ENCODE data around the gene IRF7. TPM values are rescaled to one million over a fixed set of nuclear protein-coding genes. Genes with fewer than 3 reads are reported as not detected.

The IRF7 gene
- total RNA-seq, 1 experiment from 2014 or later = 15.2 TPM

- Histone ChIP-seq H3K9ac (ENCODE audit: low read length) (no peak overlapping the region), H3K27me3 (ENCODE audit: insufficient read depth, low read length) (no peaks in the 10 kb centered on the region), H3K27ac (ENCODE audit: low read depth, low read length) (no peak overlapping the region; the same call in 1 of the 2 replicates), H3K9me3 (ENCODE audit: control insufficient read depth in 1 of 2, insufficient read depth in 1 of 2, low read depth in 1 of 2, low read length in 2 of 2) (no peaks in the 10 kb centered on the region), H3K4me1 (ENCODE audit: control insufficient read depth in 1 of 2, insufficient read depth in 2 of 2, low read length in 2 of 2) (no peaks in the 10 kb centered on the region), H4K20me1 (ENCODE audit: insufficient read depth) (no peaks in the 10 kb centered on the region), H2AFZ (ENCODE audit: low read depth, low read length, poor library complexity, severe bottlenecking) (no peak overlapping the region), H3K36me3 (ENCODE audit: control insufficient read depth in 1 of 2, insufficient read depth in 2 of 2, low read length in 2 of 2) (peaks cover 49 to 51% of the 10 kb centered on the region in 2 experiments; a peak in 3 of 4 replicates), H3K79me2 (ENCODE audit: insufficient read depth, low read length) (peaks cover 31% of the 10 kb centered on the region; the same call in 1 of the 2 replicates), H3K4me2 (ENCODE audit: low read length) (no peak overlapping the region), H3K9me2 (ENCODE audit: insufficient read depth) (no peaks in the 10 kb centered on the region), H3K4me3 (replicated peaks in 1 of 2; ENCODE audit: low read depth in 1 of 2, low read length in 2 of 2) (no peak overlapping the region)
- DNase-seq (ENCODE audit: low read depth, low spot score) (no peak), ATAC-seq (no peak)
- POLR2A ChIA-PET = no interaction called here
- CTCF ChIA-PET = no interaction called here
- RAD21 ChIA-PET (ENCODE audit: low non-redundant PET in 1 of 2, low total read pairs in 2 of 2, uncharacterized antibody in 2 of 2, unreplicated experiment in 2 of 2) = no interaction called here
- no TSS peak for BruUV-seq (replicated peaks)
- TF ChIP-seq ELF1 (IDR thresholded peaks at IDR 0.05; ENCODE audit: borderline replicate concordance, low read depth) (no peak), SRF (IDR thresholded peaks at IDR 0.05; ENCODE audit: low read depth) (no peak), EZH2 (IDR thresholded peaks at IDR 0.05) (no peak), SP1 (IDR thresholded peaks at IDR 0.05; ENCODE audit: low read depth) (no peak), REST (IDR thresholded peaks at IDR 0.05; ENCODE audit: low read depth) (no peak), ZNF274 (IDR thresholded peaks at IDR 0.05; ENCODE audit: low read depth, low read length) (no peak), TCF7L2 (IDR thresholded peaks at IDR 0.05; ENCODE audit: borderline replicate concordance, extremely low read depth, insufficient read depth, insufficient read length) (no peak), CTCF (IDR thresholded peaks at IDR 0.05 in 2 of 3, conservative IDR thresholded peaks at IDR 0.05 in 1 of 3; ENCODE audit: borderline replicate concordance in 1 of 3, insufficient read depth in 1 of 3, low read depth in 2 of 3, low read length in 2 of 3) (no peak), JUND (IDR thresholded peaks at IDR 0.05) (no peak)
- intact Hi-C loops (cut with micrococcal nuclease) = no loop called here
Measured at GRCh38 chr11:605286-606129, 10.2 kb downstream of the IRF7 start.
